GM18526 (cell line): ENCODE data around the gene FAM193A.

Experiments used
- POLR2A ChIP-seq: IDR thresholded peaks from 3 replicates; pipeline ENCODE4 v1.6.1; 2011; ENCODE audit not compliant: insufficient read length; ENCODE audit errors: extremely low read depth

Gene FAM193A

GRCh38 chr4:2650276-2650675 is 113.8 kb downstream of the FAM193A start:
- TF ChIP-seq POLR2A: no peak

- TF ChIP-seq POLR2A: no peak
These were observed 115.1 kb downstream of the FAM193A start for GRCh38 chr4:2651546-2651945.

- TF ChIP-seq POLR2A: no peak
These were observed 115.6 kb downstream of the FAM193A start for GRCh38 chr4:2651998-2652397.

- no peak for TF ChIP-seq POLR2A
These were observed 116.1 kb downstream of the FAM193A start for GRCh38 chr4:2652415-2653160.

GRCh38 chr4:2660596-2661211 is 124.3 kb downstream of the FAM193A start:
- TF ChIP-seq POLR2A: no peak

- no peak for TF ChIP-seq POLR2A
These were observed 126.2 kb downstream of the FAM193A start for GRCh38 chr4:2662598-2662997.

GRCh38 chr4:2663275-2663674 is 126.8 kb downstream of the FAM193A start:
- TF ChIP-seq POLR2A: no peak

- TF ChIP-seq POLR2A: no peak
These were observed 130.3 kb downstream of the FAM193A start for GRCh38 chr4:2666722-2667247.

- no peak for TF ChIP-seq POLR2A
These were observed 131.0 kb downstream of the FAM193A start for GRCh38 chr4:2667428-2667827.

GRCh38 chr4:2671267-2671895 is 134.9 kb downstream of the FAM193A start:
- no peak for TF ChIP-seq POLR2A

- no peak for TF ChIP-seq POLR2A
These were observed 135.6 kb downstream of the FAM193A start for GRCh38 chr4:2672082-2672481.

- TF ChIP-seq POLR2A: no peak
These were observed 136.3 kb downstream of the FAM193A start for GRCh38 chr4:2672700-2673099.

- no peak for TF ChIP-seq POLR2A
These were observed 136.7 kb downstream of the FAM193A start for GRCh38 chr4:2673157-2673556.

GRCh38 chr4:2684486-2684885 is 148.0 kb downstream of the FAM193A start:
- TF ChIP-seq POLR2A: no peak

GRCh38 chr4:2685541-2685940 is 149.1 kb downstream of the FAM193A start:
- TF ChIP-seq POLR2A: no peak

- TF ChIP-seq POLR2A: no peak
These were observed 150.2 kb downstream of the FAM193A start for GRCh38 chr4:2686379-2687265.

- TF ChIP-seq POLR2A: no peak
These were observed 151.8 kb downstream of the FAM193A start for GRCh38 chr4:2688281-2688680.
